Right lobe of liver (tissue), 6 donors: ENCODE measurements around the gene UGT8. TPM values are rescaled to one million over a fixed set of nuclear protein-coding genes. Genes with fewer than 3 reads are reported as not detected.
"Not testable (repeated sequence)": the region's sequence is repeated elsewhere in the genome, so short reads cannot be mapped to it uniquely, and the experiment has no call there.

Experiments used
- ATAC-seq, 4 donors: fragments of 200-7000 bp; cut with Tn5 transposase; one replicate each; pipeline ENCODE4 v1.9.1; 2020; ENCODE audit warnings: mild to moderate bottlenecking in 4 of 4, moderate library complexity in 4 of 4
- DNase-seq, 3 donors: peaks; one replicate each; pipeline ENCODE4 v3.0.0-alpha.2; 2020
- H3K27ac ChIP-seq, 3 donors: fragments of 200-600 bp; one replicate each; pipeline ENCODE4 v1.8.0; 2022
- H3K27me3 ChIP-seq, 2 donors: fragments of 200-600 bp; one replicate each; pipeline ENCODE4 v1.8.0; 2022
- H3K36me3 ChIP-seq, 4 donors: fragments of 200-600 bp; sonication (generic) in 1 of 4; one replicate each; pipeline versions ENCODE4 v1.5.1 to v1.8.0; 2017 to 2022; ENCODE audit warnings: control low read depth in 1 of 4
- H3K4me1 ChIP-seq, 4 donors: fragments of 200-600 bp; sonication (generic) in 1 of 4; one replicate each; pipeline versions ENCODE4 v1.5.1 to v1.8.0; 2017 to 2022; ENCODE audit warnings: control low read depth in 1 of 4
- H3K4me3 ChIP-seq, 3 donors: fragments of 200-600 bp; one replicate each; pipeline ENCODE4 v1.8.0; 2022
- H3K9me3 ChIP-seq, 4 donors: fragments of 200-600 bp; sonication (generic) in 1 of 4; one replicate each; pipeline versions ENCODE4 v1.5.1 to v1.8.0; 2017 to 2022; ENCODE audit warnings: control low read depth in 1 of 4
- POLR2A ChIP-seq: fragments of 450-650 bp; IDR thresholded peaks from one replicate; pipeline ENCODE4 v1.6.1; 2017; ENCODE audit warnings: antibody characterized with exemption, mild to moderate bottlenecking
- WGBS: methylation state at CpG from one replicate; pipeline ENCODE4 v1.1.6; 2018; ENCODE audit warnings: low coverage, low lambda C conversion rate; ENCODE audit not compliant: insufficient coverage; ENCODE audit errors: missing lambda C conversion rate; 5-methylcytosine and 5-hydroxymethylcytosine counted together
- intact Hi-C, 2 donors: fragments of 100-400 bp; cut with DNase I; formaldehyde crosslinking; loops; one replicate each; pipeline versions ENCODE4 v1.11.2 to v1.14.1; 2022
- total RNA-seq, 6 experiments: library from RNA; depleted of rRNA in 2 of 6; stranded (reverse); fragments of >200 nt in 2 of 6; fragmentation: NEBNext Ultra II Directional in 3 of 6; extraction: Animal tissue kit (Norgen Biotek cat#: 25700) in 3 of 6; gene quantifications; one replicate each; pipeline versions ENCODE4 v1.1.0 to v1.2.4, GENCODE V29; 2016 to 2023
- TF ChIP-seq, protein P1 (sequence below), 4 donors: fragments of 200-600 bp in 3 of 4; fragments of 450-650 bp in 1 of 4; IDR thresholded peaks; one replicate each; pipeline versions ENCODE4 v1.5.1 to v1.8.0; 2016 to 2022; ENCODE audit warnings: antibody characterized with exemption in 4 of 4, mild to moderate bottlenecking in 2 of 4
- donor health status: DM: no; HTN: yes; CAD: no.
- donor health status: DM: no; HTN: no; CAD: no.
- donor health status: DM: no; HTN: no; CAD: no.
- donor health status: DM: no; HTN: yes; CAD: no.
- donor health status: DM: no; HTN: yes; CAD: no.

The UGT8 gene
- total RNA-seq, 6 experiments from 2014 or later = 1.0 TPM; not detected in 5

DNA sequence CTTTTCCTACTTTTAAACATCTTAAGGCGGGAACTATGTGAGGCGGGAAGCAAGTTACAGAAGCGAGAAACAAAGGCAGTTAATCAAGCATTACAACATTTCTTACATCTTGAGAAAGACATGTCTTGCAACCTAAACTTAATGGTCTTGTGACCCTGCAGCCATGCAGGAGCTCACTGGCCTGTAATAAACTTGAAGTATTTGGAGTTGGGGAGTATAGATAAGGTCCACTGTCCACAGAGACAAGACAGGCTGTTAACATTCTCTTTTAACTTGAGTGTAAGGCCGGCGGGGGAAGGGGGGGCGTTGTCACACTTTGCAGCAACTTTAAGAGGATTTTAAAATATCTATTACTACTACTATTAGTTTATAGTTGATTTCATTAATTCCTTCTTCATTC, 10.3 kb upstream of the UGT8 start:
- intact Hi-C loops = no loop called here
- 41% methylated on average over 6 of the region's 6 CpGs for WGBS
- Histone ChIP-seq H3K4me1 (no peaks in the 10 kb centered on the region), H3K9me3 (no peaks in the 10 kb centered on the region), H3K27ac (no peak overlapping the region), H3K36me3 (no peaks in the 10 kb centered on the region), H3K27me3 (no peaks in the 10 kb centered on the region), H3K4me3 (no peak overlapping the region)
- TF ChIP-seq, protein P1, sequence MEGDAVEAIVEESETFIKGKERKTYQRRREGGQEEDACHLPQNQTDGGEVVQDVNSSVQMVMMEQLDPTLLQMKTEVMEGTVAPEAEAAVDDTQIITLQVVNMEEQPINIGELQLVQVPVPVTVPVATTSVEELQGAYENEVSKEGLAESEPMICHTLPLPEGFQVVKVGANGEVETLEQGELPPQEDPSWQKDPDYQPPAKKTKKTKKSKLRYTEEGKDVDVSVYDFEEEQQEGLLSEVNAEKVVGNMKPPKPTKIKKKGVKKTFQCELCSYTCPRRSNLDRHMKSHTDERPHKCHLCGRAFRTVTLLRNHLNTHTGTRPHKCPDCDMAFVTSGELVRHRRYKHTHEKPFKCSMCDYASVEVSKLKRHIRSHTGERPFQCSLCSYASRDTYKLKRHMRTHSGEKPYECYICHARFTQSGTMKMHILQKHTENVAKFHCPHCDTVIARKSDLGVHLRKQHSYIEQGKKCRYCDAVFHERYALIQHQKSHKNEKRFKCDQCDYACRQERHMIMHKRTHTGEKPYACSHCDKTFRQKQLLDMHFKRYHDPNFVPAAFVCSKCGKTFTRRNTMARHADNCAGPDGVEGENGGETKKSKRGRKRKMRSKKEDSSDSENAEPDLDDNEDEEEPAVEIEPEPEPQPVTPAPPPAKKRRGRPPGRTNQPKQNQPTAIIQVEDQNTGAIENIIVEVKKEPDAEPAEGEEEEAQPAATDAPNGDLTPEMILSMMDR (IDR thresholded peaks at IDR 0.05) = no peak
- TF ChIP-seq POLR2A = no peak
- ATAC-seq (no peak), DNase-seq (no peak)

DNA sequence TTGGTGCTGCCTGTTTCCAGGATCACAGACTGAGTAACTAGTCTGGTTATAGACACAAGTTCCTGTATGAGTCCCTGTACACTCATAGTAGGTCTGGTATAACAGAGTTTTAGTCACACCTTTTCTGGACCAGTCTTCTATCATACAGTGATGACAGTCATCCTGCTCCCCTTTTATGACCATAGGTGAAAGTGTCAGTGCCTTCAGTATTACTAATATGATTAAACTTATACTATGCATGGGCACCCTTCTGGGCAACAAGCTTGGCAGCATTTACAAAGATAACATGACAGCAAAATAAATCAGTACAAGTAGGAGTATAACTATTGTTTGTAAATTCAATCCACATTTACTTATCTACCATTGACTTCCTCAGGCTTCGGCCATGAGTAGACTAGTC, 8.2 kb upstream of the UGT8 start:
- ATAC-seq, H3K36me3 ChIP-seq, H3K4me1 ChIP-seq, intact Hi-C loops, H3K4me3 ChIP-seq, DNase-seq, H3K27ac ChIP-seq, H3K27me3 ChIP-seq, H3K9me3 ChIP-seq: not testable (repeated sequence)
- no CpG with 5 or more reads among the region's 1 CpG for WGBS

DNA sequence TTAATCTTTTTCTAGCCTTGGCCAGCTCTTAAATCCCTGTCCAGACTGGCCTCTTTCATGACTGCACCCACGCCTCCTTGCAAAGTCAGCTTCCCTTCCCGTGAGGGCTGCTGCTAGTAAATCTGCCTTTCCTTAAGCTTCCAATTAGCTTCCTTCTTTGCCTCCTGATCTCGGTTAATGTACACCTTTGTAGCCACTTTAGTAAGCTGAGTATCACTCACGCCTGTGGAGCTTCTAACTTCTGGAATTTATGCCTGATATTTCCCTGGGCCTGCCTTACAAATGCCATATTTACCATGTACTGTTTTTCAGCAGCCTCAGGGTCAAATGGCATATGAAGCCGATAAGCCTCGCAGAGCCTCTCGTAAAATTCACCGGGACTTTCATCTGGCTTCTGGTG, 5.1 kb upstream of the UGT8 start:
- no peak for DNase-seq
- Histone ChIP-seq H3K27me3 (peaks cover 5 to 7% of the 10 kb centered on the region in 2 donors), H3K9me3 (no peaks in the 10 kb centered on the region), H3K36me3 (no peaks in the 10 kb centered on the region), H3K4me1 (peaks cover 0 to 4% (median 0%) of the 10 kb centered on the region in 4 donors), H3K27ac (no peak overlapping the region), H3K4me3 (no peak overlapping the region)
- TF ChIP-seq POLR2A = no peak
- TF ChIP-seq, protein P1 (IDR thresholded peaks at IDR 0.05) = no peak
- no peak for ATAC-seq
- 63% methylated on average over 8 of the region's 8 CpGs for WGBS
- intact Hi-C loops = no loop called here

- TF ChIP-seq, protein P1 (IDR thresholded peaks at IDR 0.05) = no peak
- TF ChIP-seq POLR2A = no peak
Measured at GRCh38 chr4:114595207-114595606, 3.4 kb upstream of the UGT8 start.

GRCh38 chr4:114595921-114596320, 2.7 kb upstream of the UGT8 start:
- intact Hi-C loops = no loop called here

More at GRCh38 chr4:114595207-114595606, 3.4 kb upstream of the UGT8 start:
- WGBS = 63% methylated on average over 8 of the region's 11 CpGs
- Histone ChIP-seq H3K36me3 (no peaks in the 10 kb centered on the region), H3K9me3 (no peaks in the 10 kb centered on the region), H3K27ac (no peak overlapping the region), H3K4me1 (peaks cover 0 to 10% (median 0%) of the 10 kb centered on the region in 4 donors), H3K4me3 (no peak overlapping the region), H3K27me3 (peaks cover 5 to 7% of the 10 kb centered on the region in 2 donors)
- ATAC-seq (no peak), DNase-seq (no peak)
- intact Hi-C loops = no loop called here

More at GRCh38 chr4:114595921-114596320, 2.7 kb upstream of the UGT8 start:
- H3K4me3 ChIP-seq = no peak overlapping the region
- H3K36me3 ChIP-seq = no peaks in the 10 kb centered on the region
- ATAC-seq = no peak
- peaks cover 5 to 7% of the 10 kb centered on the region in 2 donors for H3K27me3 ChIP-seq
- TF ChIP-seq, protein P1 (IDR thresholded peaks at IDR 0.05) = no peak
- TF ChIP-seq POLR2A = no peak
- no peak overlapping the region for H3K27ac ChIP-seq
- peaks cover 0 to 10% (median 0%) of the 10 kb centered on the region in 4 donors for H3K4me1 ChIP-seq
- no peak for DNase-seq
- H3K9me3 ChIP-seq = no peaks in the 10 kb centered on the region
- 60% methylated on average over 2 of the region's 2 CpGs for WGBS
